ENCODE measurements around the gene CFAP65. TPM values are rescaled to one million over a fixed set of nuclear protein-coding genes. Genes with fewer than 3 reads are reported as not detected.

CFAP65 gene
- total RNA-seq, 1 experiment from 2014 or later: 0.44 TPM

DNA sequence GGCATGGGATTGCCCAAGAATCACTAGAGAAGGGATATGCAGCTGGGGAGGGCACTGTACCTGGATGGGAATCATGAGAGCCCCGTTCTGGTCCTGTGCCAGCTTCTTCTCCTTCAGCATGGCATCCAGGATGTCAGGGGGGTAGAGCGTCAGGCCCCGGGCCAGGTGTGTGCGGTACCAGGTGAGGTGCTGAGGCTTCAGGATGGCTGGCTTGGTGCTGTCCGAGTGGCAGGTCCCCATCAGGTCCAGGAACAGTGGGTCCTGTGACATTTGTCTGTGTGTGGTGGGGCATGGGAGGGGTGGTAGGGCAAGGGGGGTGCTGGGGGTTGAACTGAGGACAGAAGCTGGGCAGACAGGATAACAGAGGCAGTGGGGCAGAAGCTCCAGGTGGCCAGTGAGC lies 13.2 kb downstream of the CFAP65 start:
- H3K36me3 Mint-ChIP-seq: no peaks in the 10 kb centered on the region
- no peak for DNase-seq (ENCODE audit: low spot score)
- no peak for ATAC-seq
- ChIA-PET POLR2A (no interaction called here), CTCF (interaction anchor here (1.4 to 8.4 kb wide), 7 partner anchors 13 to 152 kb away, joined by 3 to 91 read pairs (median 70); partner anchors contain the start of genes CFAP65 and IHH)
- no peaks in the 10 kb centered on the region; the same call in 1 of the 2 replicates for H3K27me3 Mint-ChIP-seq (ENCODE audit: low read depth)
- TF ChIP-seq ATF1 (CRISPR knock-in tag; IDR thresholded peaks at IDR 0.05): no peak
- TF ChIP-seq PRDM15 (CRISPR knock-in tag; IDR thresholded peaks at IDR 0.05): no peak
- TF ChIP-seq TEAD1 (CRISPR knock-in tag; IDR thresholded peaks at IDR 0.05): no peak
- TF ChIP-seq, protein P1, sequence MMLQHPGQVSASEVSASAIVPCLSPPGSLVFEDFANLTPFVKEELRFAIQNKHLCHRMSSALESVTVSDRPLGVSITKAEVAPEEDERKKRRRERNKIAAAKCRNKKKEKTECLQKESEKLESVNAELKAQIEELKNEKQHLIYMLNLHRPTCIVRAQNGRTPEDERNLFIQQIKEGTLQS (CRISPR knock-in tag; conservative IDR thresholded peaks at IDR 0.05): no peak
- no peak for TF ChIP-seq HMGA2 (CRISPR knock-in tag; IDR thresholded peaks at IDR 0.05)
- no peak for TF ChIP-seq CDX4 (CRISPR knock-in tag; IDR thresholded peaks at IDR 0.05; ENCODE audit: borderline replicate concordance)
- TF ChIP-seq RORB (CRISPR knock-in tag; IDR thresholded peaks at IDR 0.05): no peak
- TF ChIP-seq TCF7 (CRISPR knock-in tag; IDR thresholded peaks at IDR 0.05; ENCODE audit: low read depth): no peak
- no peak overlapping the region for H3K4me3 Mint-ChIP-seq
- H3K27ac Mint-ChIP-seq: no peak overlapping the region
- peaks cover 3% of the 10 kb centered on the region for H3K4me1 Mint-ChIP-seq
- H3K9me3 Mint-ChIP-seq: no peaks in the 10 kb centered on the region

GRCh38 chr2:219027511-219028055 lies 13.7 kb downstream of the CFAP65 start:
- H3K27ac Mint-ChIP-seq: no peak overlapping the region
- DNase-seq (ENCODE audit: low spot score) (no peak), ATAC-seq (no peak)

More at GRCh38 chr2:219027511-219028055, 13.7 kb downstream of the CFAP65 start:
- Mint-ChIP-seq H3K36me3 (no peaks in the 10 kb centered on the region), H3K27me3 (ENCODE audit: low read depth) (no peaks in the 10 kb centered on the region; the same call in 1 of the 2 replicates), H3K4me1 (peaks cover 5% of the 10 kb centered on the region), H3K9me3 (no peaks in the 10 kb centered on the region), H3K4me3 (no peak overlapping the region)
- ChIA-PET POLR2A (no interaction called here), CTCF (interaction anchor here (0.6 to 8.4 kb wide), 8 partner anchors 13 to 151 kb away, joined by 3 to 91 read pairs (median 10); partner anchors contain the start of gene CFAP65)
- TF ChIP-seq ETV6 (CRISPR knock-in tag; IDR thresholded peaks at IDR 0.05) (no peak), E2F4 (CRISPR knock-in tag; IDR thresholded peaks at IDR 0.05; ENCODE audit: borderline replicate concordance, low read depth) (no peak), ZNF219 (CRISPR knock-in tag; IDR thresholded peaks at IDR 0.05; ENCODE audit: borderline replicate concordance) (no peak), ZNF416 (CRISPR knock-in tag; IDR thresholded peaks at IDR 0.05) (no peak), RELA (CRISPR knock-in tag; IDR thresholded peaks at IDR 0.05; ENCODE audit: borderline replicate concordance) (no peak), SP1 (CRISPR knock-in tag; conservative IDR thresholded peaks at IDR 0.05) (no peak), GABPB1 (CRISPR knock-in tag; IDR thresholded peaks at IDR 0.05) (no peak), NFATC4 (CRISPR knock-in tag; IDR thresholded peaks at IDR 0.05) (no peak), TEAD4 (CRISPR knock-in tag; IDR thresholded peaks at IDR 0.05) (no peak), ZNF138 (CRISPR knock-in tag; conservative IDR thresholded peaks at IDR 0.05) (no peak), ZNF512 (CRISPR knock-in tag; IDR thresholded peaks at IDR 0.05; ENCODE audit: borderline replicate concordance) (no peak)
- TF ChIP-seq, protein P2, sequence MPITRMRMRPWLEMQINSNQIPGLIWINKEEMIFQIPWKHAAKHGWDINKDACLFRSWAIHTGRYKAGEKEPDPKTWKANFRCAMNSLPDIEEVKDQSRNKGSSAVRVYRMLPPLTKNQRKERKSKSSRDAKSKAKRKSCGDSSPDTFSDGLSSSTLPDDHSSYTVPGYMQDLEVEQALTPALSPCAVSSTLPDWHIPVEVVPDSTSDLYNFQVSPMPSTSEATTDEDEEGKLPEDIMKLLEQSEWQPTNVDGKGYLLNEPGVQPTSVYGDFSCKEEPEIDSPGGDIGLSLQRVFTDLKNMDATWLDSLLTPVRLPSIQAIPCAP (CRISPR knock-in tag; IDR thresholded peaks at IDR 0.05): no peak
- TF ChIP-seq, protein P3, sequence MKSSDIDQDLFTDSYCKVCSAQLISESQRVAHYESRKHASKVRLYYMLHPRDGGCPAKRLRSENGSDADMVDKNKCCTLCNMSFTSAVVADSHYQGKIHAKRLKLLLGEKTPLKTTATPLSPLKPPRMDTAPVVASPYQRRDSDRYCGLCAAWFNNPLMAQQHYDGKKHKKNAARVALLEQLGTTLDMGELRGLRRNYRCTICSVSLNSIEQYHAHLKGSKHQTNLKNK (CRISPR knock-in tag; IDR thresholded peaks at IDR 0.05): no peak
- TF ChIP-seq, protein P4, sequence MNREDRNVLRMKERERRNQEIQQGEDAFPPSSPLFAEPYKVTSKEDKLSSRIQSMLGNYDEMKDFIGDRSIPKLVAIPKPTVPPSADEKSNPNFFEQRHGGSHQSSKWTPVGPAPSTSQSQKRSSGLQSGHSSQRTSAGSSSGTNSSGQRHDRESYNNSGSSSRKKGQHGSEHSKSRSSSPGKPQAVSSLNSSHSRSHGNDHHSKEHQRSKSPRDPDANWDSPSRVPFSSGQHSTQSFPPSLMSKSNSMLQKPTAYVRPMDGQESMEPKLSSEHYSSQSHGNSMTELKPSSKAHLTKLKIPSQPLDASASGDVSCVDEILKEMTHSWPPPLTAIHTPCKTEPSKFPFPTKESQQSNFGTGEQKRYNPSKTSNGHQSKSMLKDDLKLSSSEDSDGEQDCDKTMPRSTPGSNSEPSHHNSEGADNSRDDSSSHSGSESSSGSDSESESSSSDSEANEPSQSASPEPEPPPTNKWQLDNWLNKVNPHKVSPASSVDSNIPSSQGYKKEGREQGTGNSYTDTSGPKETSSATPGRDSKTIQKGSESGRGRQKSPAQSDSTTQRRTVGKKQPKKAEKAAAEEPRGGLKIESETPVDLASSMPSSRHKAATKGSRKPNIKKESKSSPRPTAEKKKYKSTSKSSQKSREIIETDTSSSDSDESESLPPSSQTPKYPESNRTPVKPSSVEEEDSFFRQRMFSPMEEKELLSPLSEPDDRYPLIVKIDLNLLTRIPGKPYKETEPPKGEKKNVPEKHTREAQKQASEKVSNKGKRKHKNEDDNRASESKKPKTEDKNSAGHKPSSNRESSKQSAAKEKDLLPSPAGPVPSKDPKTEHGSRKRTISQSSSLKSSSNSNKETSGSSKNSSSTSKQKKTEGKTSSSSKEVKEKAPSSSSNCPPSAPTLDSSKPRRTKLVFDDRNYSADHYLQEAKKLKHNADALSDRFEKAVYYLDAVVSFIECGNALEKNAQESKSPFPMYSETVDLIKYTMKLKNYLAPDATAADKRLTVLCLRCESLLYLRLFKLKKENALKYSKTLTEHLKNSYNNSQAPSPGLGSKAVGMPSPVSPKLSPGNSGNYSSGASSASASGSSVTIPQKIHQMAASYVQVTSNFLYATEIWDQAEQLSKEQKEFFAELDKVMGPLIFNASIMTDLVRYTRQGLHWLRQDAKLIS (CRISPR knock-in tag; IDR thresholded peaks at IDR 0.05; ENCODE audit: borderline replicate concordance): no peak
